CD4-positive, alpha-beta T cell treated with Interleukin-1 beta for 1 hour (primary cell): ENCODE data around the gene KLHL24.
"Not testable (repeated sequence)": the region's sequence is repeated elsewhere in the genome, so short reads cannot be mapped to it uniquely, and the experiment has no call there.

Source experiments
- DNase-seq, 2 donors: peaks; one replicate each; pipeline ENCODE4 v3.0.0-alpha.2; 2020 to 2022

KLHL24 gene, protein sequence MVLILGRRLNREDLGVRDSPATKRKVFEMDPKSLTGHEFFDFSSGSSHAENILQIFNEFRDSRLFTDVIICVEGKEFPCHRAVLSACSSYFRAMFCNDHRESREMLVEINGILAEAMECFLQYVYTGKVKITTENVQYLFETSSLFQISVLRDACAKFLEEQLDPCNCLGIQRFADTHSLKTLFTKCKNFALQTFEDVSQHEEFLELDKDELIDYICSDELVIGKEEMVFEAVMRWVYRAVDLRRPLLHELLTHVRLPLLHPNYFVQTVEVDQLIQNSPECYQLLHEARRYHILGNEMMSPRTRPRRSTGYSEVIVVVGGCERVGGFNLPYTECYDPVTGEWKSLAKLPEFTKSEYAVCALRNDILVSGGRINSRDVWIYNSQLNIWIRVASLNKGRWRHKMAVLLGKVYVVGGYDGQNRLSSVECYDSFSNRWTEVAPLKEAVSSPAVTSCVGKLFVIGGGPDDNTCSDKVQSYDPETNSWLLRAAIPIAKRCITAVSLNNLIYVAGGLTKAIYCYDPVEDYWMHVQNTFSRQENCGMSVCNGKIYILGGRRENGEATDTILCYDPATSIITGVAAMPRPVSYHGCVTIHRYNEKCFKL

DNA sequence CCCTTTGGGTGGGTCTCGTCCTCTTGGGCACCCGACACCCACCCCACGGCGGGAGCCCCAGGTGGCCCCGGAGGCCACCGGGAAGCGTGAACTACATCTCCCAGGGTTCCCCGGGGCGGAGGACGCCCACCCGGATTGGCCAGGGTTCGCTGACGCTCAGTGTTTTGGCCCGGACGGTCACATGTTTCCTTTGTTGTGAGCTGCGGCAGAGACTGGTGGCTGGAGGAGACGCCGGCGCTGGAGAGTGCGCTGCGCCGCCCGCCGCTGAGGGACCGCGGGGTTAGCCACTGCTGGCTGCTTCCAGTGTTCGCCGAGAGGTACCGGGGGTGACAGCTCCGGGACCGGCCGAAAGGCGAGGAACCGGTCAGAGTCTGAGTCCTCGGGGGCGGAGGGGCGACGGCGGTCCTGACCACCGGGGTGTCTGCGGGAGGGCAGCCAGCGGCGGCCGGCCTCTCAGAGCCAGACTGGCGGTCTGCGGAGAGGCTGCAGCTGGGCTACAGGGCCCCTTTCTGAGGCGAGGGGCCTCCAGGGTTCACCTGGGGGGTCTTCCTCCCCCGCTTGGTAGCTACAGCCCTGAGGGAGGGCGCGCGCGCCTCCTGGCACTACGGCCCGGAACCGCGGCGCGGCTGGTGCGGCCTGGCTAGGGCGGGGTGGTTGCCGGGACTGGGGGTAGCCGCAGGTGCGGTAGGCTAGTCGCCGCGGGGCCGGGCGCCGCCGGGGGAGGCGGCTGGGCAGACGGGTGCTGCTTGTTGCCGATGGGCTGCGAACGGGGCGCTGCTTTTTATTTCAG, at the start of gene KLHL24:
KLHL24 (plus strand) TSS at position 193 of the 790 bp plus-strand sequence. CDS start 14,734 bp downstream, outside the sequence.
- peak; percentile 91 for DNase-seq

DNA sequence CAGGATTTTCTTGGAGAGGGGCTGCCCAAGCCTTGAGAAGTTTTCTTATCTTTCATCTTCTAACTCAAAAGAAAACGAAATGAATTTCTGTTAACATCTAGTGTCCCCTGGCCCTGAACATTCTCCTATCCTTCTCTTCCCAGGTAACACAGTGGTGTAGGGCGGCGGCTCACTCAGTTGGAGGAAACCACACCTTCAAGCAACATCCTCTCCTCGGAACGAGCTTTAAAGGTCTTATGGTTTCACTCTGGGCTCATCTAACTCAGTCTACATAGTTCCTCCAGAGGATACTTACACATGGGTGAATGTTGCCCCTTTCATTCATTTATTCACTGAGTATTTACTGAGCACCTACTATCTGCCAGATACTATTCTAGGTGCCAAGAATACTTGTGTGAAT, 48.9 kb upstream of the KLHL24 start:
- peak in 1 of 2 donors; percentile 33 for DNase-seq

DNA sequence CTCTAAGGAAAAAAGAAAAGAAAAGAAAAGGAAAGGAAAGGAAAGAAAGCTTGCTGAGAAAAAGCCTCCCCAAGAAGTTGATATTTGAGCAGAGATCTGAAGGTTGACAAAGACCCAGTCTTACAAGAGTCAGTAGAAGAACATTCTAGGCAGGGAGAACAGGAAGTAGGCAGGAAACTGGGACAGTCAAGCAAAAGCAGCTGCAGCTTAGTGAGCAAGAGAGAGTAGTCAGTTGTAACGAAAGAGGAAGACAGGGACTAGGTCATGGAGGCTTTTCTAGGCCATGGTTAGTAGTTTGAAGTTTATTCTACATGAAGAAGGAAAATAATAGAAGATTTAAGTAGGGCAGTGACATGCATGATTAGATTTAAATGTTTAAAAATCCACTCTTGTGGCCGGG, 48.1 kb upstream of the KLHL24 start:
- peak; percentile 5 to 17 for DNase-seq

DNA sequence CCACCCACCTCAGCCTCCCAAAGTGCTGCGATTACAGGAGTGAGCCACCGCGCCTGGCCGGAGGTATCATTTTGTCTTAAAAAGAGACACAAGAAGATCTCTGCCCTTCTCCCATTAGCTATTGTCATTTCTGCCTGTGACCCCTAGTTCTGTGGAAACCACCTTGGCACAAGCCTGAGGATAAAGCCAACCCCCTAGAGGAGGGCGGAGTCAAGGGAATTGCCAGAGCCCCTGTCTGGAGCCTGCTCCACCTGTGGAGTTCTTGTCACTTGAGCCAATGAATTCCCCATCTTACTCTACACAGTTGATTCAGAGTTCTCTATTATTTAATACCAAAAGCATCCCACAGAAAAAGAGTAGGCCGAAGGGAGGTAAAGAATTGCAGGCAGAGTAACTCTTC, 45.0 kb upstream of the KLHL24 start:
- DNase-seq: no peak

DNA sequence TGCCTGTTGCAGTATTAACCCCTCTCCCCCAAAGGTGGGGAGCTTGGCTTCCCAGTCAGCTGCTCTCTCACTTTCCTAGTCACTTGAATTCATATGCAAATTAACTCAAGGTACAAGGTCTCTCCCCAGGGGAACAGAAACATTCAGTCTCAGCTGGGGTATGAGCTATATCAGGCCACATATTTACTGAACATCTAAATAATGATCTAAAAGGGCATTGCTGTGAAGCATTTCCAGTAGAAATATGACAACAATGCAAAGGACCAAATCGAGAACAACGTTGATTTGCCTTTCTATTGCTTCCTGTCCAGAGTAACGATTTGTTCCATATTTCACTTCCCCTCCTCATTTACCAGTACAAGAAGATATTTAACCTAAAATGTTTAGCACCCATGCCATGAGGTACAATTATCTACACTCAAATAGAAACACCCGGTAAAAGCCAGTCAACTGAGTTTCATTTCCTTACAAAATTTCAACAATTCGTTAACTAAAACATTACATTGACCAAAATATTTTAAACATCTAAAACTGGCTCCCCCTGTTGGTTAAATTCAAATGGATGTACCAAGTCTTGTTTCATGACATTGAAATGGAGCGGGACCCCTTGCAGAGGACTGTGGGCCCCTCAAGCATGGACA, 43.4 kb upstream of the KLHL24 start:
- peak in 1 of 2 donors; percentile 54 for DNase-seq

DNA sequence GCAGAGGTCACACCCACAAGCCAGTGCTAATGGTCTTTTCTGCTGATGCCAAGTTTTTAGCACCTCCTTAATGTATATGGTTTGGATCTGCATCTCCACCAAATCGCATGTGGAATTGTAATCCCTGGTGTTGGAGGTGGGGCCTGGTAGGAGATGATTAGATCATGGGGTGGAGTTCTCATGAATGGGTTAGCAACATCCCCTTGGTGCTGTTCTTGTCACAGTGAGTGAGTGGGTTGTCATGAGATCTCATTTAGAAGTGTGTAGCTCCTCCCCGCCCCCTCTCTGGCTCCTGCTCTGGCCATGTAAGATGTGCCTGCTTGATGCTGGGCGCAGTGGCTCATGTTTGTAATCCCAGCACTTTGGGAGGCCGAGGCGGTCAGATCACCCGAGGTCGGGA, 42.6 kb upstream of the KLHL24 start:
- no peak for DNase-seq

DNA sequence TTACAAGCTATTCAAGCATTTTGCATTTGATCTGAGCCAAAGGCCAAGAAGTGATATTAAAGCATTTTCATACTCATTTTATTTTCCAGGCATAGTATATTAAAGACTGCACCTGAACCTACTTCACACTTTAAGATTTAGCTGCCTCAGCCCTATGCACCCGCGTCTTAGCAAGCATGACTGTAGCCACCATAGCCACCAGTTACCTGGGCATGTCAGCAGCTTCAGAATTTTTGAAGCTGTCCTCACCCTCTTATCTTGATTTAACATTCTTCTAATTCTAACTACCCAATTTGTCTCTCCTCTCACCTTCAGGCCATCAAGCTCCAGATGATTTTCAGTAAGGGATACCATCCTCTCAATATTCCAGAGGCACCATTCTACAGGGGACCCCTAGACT, 40.8 kb upstream of the KLHL24 start:
- DNase-seq: no peak

DNA sequence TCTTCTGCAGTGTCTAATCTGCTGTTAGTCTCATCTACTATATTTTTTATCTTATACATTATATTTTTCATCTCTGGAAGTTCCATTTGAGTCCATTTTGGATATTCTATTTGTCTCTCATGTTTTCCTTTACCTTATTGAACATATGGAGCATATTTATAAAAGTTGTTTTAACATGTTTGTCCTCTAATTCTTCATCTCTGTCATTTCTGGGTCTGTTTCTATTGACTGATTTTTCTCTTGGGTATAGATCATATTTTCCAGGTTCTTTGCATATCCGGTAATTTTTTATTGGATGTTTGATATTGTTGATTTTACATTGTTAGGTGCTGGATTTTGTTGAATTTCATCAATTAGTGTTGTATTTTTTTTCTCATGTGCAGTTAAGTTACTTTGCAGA, 37.5 kb upstream of the KLHL24 start:
- DNase-seq: no peak

DNA sequence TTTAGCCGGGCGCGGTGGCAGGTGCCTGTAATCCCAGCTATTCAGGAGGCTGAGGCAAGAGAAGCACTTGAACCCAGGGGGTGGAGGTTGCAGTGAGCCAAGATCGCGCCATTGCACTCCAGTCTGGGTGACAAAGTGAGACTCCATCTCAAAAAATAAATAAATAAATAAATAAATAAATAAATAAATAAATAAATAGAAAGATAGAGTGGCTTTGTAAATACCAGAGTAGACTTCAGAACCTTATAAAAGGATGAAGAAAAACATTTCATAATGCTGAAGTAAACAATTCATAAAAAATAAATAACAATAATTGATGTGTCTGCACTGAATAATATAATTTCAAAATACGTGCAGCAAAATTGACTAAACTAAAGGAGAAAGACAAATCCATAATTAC, 24.1 kb upstream of the KLHL24 start:
- DNase-seq: not testable (repeated sequence)

DNA sequence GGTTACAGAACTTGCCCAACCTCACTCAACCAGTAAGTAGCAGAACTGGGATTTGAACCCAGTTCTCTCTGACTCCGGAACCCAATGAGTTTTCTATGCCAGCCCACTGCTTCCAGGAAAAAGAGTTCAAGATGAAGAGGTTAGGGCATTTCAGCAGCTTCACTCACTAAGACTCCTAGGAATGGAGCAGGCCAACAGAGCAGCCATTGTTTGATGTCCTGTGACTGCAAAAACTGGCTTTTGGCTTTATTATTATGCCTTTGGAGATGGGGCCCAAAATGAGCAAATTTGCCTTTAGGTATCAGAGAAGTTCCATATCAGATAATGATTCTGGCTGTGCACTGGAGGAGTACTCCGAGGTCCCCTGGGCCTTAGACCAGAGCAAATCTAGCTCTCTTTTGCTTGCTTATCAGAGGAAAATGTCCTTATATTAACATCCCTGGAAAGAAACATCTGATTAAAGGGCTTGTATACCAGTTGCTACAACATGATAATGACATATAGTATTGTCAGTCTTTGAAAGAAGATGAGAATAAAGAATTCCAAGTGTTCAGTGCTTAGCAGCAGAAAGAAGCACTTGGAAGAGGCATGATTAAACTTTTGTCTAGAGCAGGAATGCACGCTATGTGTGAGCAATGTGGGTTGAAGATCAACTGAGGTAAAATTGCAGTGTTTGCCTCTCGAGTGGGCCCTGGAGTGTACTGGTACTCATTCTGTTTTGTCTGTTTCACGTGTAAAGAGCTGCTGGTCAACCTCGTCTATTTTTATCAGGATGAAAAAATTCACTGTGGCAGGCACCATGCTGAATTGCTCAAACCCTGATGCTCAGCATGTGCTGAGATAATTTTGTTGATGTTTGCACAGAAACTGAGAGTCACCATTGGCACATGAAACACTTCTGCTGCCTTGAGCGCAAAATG, 21.8 kb upstream of the KLHL24 start:
- no peak for DNase-seq

DNA sequence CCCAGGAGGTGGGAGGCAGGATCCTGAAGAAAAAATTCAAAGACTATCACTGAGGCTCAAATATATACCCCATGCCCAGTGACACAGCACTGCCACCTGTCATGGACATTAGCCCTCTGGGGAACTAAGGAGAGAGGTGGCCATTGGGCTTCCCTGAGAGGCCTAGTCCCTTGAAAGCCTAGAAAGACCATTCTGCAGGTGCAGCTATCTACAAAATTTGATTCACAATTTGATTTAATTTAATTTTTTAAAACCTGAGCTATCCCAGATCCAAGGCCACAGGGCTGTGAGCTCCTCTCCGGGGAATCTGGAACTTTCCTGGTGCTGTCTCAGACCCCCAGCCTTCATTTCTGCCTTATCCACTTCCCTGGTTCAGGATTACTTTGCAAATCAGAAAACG, 16.9 kb upstream of the KLHL24 start:
- DNase-seq: no peak

DNA sequence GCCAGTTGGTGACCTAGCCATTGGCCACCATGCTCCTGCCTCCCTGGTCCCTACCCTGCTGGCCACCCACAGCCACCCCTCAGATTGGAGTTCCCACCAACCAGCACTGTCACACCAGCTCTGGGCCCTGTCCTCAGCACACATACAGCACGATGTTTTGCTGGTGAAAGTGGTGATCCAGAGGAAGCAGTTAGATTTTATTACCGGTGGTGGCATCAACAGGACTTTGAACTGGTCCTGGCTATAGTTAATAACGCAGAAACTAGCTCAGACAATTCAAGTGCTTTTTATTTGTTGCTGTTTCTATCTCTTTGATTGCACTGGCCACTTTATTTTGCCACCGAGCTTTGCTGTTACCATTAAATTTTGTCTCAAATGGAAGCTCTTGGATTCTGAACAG, 16.4 kb upstream of the KLHL24 start:
- DNase-seq: no peak

DNA sequence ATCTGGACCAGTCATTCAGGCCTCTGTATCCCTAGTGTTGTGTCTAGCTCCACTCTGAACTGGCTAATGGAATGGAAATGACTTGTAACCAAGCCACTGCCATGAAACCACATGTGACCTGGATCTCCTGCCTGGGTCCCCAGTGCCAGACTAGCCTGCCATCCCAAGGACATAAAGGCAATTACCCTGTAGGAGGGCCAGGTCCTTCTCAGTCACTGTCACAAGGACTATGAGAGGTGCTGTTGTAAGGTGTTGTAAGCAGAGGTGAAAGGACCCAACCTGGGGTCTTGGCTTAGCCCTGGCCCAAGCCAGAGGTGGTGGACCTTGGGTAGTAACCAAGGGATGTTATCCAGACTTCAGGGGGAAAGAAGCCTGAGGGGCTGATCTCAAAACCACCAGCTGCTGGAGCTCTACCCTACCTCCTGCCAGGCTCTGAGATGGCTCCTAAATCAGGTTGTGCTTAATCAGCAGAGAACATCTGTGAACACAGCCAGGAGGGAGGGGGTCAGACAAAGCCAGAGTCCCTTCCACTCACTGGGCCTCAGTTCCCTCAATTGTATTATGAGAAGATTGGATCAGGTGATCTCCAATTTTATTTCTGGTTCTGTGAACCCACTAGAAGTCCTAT, 15.7 kb upstream of the KLHL24 start:
- no peak for DNase-seq

DNA sequence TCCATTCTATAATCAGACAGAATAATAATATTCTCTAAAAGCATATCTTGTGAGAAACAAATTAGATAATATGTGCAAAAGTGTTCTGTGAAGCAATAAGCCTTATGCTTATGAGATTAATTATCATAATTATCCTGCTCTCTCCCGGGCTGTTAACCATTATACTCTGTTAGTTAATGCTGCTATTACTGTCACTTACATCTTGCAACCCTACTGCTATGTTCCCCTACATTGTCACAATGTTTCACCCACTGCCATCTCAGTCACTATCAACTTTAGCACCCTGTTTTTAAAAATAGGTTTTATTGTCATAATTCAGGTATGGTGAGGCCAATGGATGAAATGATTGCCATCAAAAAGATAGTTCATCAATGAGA, 15.2 kb upstream of the KLHL24 start:
- DNase-seq: no peak

DNA sequence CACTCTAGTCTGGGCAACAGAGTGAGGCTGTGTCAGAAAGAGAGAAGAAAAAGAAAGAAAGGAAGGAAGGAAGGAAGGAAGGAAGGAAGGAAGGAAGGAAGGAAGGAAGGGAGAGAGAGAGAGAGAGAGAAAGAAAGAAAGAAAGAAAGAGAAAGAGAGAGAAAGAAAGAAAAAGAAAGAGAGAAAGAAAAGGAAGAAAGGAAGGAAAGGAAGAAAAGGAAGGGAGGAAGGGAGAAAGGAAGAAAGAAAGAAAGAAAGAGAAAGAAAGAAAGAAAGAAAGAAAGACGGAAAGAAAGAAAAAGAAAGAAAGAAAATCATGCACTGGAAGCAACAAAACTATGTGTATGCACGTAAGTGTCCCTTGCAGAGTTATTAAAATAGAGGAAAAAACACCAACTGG, 12.9 kb upstream of the KLHL24 start:
- not testable (repeated sequence) for DNase-seq

DNA sequence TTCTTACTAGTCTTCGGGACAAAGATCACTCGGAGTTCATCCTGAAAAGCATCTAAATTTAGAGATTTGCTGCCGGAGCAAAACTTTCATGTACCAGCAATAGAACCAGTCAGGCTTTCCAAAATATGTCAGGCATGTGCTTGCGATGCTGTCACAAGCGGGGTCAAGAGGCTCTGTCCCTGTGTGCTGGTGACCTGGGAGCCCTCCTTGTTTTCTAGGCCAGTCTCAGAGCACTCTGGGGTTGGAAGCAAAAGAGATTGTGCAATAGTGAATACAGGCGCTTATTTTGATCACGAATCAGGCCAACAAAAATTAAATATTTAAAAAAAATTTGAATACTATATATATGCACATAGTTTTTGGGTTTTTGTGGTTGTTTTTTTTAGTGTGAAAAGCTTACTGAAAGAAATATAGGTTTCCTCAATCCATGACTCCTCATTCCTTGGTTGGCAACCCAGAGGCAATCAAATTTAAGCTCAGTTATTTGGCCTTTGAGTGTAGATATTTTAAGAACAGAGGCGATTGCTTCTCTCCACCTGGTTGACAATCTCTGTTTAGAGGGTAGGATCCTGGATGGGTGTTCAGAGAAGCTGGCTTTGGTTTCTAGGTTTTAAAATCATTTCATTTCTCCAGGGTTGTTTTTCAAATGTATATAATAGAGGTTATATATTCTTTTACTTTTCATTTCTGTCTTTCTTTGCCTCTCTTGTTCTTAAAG, 8.4 kb upstream of the KLHL24 start:
- DNase-seq: no peak

DNA sequence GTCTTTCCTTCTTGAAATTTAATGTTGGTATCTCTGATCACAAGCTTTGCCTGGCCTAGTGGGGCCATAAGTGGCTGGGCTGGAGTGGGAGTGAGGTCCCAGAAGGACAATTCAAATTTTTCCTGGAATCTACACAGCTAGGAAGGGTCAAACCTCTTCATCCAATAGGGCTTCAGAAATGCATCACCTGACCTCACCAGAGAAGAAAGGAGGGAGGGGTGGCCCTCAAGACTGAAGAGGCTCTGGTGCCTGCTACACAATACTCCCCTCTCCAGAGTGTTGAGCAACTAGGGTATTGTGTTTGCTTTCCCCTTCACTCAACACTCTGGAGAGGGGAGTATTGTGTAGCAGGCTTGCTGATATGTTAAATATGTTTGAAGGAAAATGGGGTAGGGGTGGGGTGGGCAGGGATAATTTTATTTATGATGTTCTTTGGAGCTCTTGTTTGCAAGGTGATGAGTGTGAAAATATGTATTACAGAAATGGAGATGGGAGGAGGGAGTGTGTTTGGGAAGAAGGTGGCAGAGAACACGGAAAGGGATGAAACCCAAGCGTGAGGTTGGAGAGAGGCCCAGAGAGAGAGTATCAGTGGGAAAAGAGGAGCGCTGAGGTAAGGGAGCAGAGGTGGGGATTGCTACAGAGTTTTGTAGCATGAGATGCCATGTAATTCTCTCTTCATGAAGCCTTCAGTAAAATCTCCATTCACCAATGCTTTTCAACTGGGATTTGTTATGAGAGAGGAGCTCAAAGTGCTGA, 5.7 kb upstream of the KLHL24 start:
- no peak for DNase-seq

DNA sequence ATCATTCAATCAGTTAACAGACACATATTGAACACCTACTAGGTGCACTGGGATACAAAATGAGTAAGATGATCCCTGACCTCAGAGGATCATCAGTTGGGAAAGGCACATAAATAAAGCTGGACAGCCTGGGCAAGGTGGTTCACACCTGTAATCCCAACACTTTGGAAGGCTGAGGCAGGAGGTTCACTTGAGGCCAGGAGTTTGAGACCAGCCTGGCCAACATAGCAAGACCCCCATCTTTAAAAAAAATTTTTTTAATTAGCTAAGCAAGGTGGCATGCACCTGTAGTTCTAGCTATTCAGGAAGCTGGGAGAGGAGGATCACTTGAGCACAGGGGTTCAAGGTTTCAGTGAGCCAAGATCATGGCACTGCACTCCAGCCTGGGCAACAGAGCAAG, 3.7 kb upstream of the KLHL24 start:
- no peak for DNase-seq

DNA sequence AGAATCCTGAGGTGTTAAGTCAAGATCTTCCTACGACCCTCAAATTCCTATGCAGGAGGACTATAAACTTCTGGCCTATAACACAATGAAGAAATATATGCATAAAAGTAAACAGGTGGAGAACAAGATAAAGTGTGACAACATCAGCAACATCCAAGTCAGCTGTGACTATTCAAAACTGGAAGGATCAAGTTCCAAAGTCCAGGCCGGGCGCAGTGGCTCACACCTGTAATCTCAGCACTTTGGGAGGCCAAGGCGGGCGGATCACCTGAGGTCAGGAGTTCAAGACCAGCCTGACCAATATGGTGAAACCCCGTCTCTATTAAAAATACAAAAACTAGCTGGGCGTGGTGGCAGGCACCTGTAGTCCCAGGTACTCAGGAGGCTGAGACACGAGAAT, 2.7 kb upstream of the KLHL24 start:
- not testable (repeated sequence) for DNase-seq

DNA sequence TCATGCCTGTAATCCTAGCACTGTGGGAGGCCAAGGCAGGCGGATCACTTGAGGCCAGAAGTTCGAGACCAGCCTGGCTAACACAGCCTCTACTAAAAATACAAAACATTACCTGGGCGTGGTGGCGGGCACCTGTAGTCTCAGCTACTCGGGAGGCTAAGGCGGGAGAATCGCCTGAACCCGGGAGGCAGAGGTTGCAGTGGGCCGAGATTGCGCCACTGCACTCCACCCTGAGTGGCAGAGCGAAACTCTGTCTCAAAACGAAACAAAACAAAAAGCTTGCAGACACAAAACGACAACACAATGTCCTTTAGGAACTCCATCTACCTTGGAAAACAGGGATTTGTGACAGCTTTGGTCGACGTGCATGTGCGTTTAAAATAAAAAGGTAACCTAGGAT, 716 bp upstream of the KLHL24 start:
- DNase-seq: no peak
